ENCODE measurements around the gene CSNK1A1.

Gene CSNK1A1

GRCh38 chr5:149583394-149583793 is 32.2 kb upstream of the CSNK1A1 start:
- no peak overlapping the region for H3K4me3 ChIP-seq (ENCODE audit: control insufficient read depth, low read depth, low read length)
- no peak for TF ChIP-seq CTCF (conservative IDR thresholded peaks at IDR 0.05; ENCODE audit: control insufficient read depth, insufficient read depth, low read depth, low read length)
- DNase-seq (ENCODE audit: low read depth), result no peak

DNA sequence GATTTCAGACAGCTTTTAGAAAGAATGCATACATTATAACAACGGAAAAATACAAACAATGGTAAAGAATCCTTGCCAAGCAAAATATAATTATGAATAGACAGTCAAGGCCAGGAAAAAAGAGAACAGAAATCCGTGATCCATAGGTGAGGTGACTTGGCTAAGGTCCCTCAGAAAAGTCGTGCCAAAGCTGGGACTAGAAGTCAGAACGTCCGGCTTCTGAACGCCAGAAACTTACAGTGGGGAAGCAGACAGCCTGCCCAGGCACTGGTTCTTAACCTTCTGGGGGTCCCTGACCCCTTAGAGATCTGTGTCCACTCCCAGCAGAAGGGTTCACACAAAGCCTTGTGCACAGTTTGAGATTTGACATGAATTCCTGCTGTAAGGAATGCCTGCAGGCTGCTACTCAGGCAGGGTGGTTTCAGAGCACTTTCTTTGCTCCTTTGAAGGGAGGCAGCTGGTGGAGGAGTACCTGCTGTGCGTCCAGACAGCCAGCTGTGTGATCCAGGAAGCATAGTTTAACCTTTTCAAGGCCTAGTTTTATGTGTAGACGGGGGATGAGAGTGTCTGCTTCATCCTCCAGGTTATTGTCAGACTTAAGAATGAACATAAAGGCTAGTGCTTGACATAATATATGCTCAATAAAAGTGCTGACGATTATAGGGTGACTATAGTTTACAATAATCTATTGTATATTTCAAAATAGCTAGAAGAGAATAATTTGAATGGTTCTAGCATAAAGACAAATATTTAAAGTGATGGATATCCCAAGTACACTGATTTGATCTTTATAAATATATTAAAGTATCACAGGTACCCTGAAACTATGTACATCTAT is 30.9 kb upstream of the CSNK1A1 start:
- TF ChIP-seq CTCF (conservative IDR thresholded peaks at IDR 0.05; ENCODE audit: control insufficient read depth, insufficient read depth, low read depth, low read length), result no peak
- DNase-seq (ENCODE audit: low read depth), result no peak
- H3K4me3 ChIP-seq (ENCODE audit: control insufficient read depth, low read depth, low read length), result no peak overlapping the region

- TF ChIP-seq CTCF (conservative IDR thresholded peaks at IDR 0.05; ENCODE audit: control insufficient read depth, insufficient read depth, low read depth, low read length), result no peak
- peak; percentile 31 for DNase-seq (ENCODE audit: low read depth)
- H3K4me3 ChIP-seq (ENCODE audit: control insufficient read depth, low read depth, low read length), result peak within 1 kb of the TSS; percentile 49
Measured at GRCh38 chr5:149581192-149581861, 30.1 kb upstream of the CSNK1A1 start, which contains the start of gene ARHGEF37. ARHGEF37 (plus strand) TSS chr5:149581498; CDS start chr5:149597770, 16,272 bp downstream.

DNA sequence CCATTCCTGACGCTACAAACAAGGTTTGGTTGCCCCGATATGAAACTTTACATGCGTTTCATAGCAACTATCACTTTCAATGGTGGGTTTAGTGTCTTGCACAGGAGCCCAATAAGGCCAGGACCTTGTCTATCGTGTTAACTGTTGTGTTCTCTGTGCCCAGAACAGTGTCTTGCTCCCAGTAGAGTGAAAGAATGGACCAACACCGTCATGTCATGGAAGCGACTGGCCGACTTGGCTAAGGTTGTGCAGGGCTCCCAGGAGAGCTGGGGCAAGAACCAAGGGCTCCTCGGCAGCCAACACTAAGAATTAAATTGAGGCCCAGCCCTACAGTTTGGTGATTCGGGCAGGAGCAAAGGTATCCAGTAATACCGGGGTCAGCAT is 29.6 kb upstream of the CSNK1A1 start:
- no peak for TF ChIP-seq CTCF (conservative IDR thresholded peaks at IDR 0.05; ENCODE audit: control insufficient read depth, insufficient read depth, low read depth, low read length)
- no peak for DNase-seq (ENCODE audit: low read depth)
- peak overlapping the region; percentile 49 for H3K4me3 ChIP-seq (ENCODE audit: control insufficient read depth, low read depth, low read length)

DNA sequence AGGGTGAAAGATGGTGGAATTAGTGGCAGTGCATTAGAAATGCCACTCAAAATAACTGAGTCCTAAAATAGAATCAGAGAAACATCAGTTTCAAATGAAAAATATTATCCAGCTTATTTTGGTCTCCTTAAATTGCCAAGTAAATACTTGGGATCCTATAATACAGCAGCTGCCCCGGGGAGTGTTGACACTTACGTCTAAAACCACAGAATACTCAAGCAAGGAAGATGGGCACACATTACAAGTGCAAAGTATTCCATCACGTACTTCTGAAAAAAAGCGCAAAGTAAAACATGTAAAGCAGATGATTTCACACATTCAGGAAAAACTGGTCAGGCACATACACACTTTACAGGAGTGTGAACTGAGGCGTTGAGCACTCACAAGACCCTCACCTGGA is 27.7 kb upstream of the CSNK1A1 start:
- DNase-seq (ENCODE audit: low read depth), result no peak
- no peak overlapping the region for H3K4me3 ChIP-seq (ENCODE audit: control insufficient read depth, low read depth, low read length)
- TF ChIP-seq CTCF (conservative IDR thresholded peaks at IDR 0.05; ENCODE audit: control insufficient read depth, insufficient read depth, low read depth, low read length), result no peak

DNA sequence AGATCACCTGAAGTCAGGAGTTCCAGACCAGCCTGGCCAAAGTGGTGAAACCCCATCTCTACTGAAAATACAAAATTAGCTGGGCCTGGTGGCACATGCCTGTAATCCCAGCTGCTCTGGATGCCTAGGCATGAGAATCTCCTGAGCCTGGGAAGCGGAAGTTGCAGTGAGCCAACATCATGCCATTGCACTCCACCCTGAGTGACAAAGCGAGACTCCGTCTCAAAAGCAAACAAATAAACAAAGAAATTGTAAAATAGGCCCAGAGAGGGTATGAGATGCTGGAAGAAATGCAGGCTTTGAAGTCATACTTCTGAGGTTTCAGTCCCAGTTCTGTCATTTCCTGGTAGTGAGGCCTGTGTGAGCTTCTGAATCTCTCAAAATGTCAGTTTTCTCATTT is 24.8 kb upstream of the CSNK1A1 start:
- DNase-seq (ENCODE audit: low read depth), result no peak
- TF ChIP-seq CTCF (conservative IDR thresholded peaks at IDR 0.05; ENCODE audit: control insufficient read depth, insufficient read depth, low read depth, low read length), result no peak
- no peak overlapping the region for H3K4me3 ChIP-seq (ENCODE audit: control insufficient read depth, low read depth, low read length)

Measured in fibroblast of mammary gland (primary cell).